Endothelial cell of umbilical vein (primary cell): ENCODE data around the gene WASF3. TPM values are rescaled to one million over a fixed set of nuclear protein-coding genes. Genes with fewer than 3 reads are reported as not detected.

Experiments
- BruUV-seq: library from RNA; stranded (reverse); fragments of 400-500 nt; replicated peaks from 2 replicates; lab custom pipeline; 2021; lab: Mats Ljungman, UMichigan
- CTCF ChIA-PET: fragments of 300-600, 350-600 bp; sonication (Branson Sonifier 250); formaldehyde crosslinking; loops from one replicate; lab custom pipeline; 2021; ENCODE audit warnings: antibody characterized with exemption, inconsistent platforms; lab: Charles Lee
- POLR2A ChIA-PET: fragments of 300-600, 350-600 bp; sonication (Branson Sonifier 250); formaldehyde crosslinking; loops from one replicate; lab custom pipeline; 2021; ENCODE audit warnings: antibody characterized with exemption, inconsistent platforms; lab: Charles Lee
- DNase-seq: peaks from one replicate; pipeline ENCODE4 v3.0.0-alpha.2; 2011; ENCODE audit warnings: low read depth, low spot score
- FAIRE-seq: peaks from 2 replicates; lab custom pipeline; 2011; peaks lifted over from hg19 to GRCh38; lab: Jason Lieb, UNC
- H2AFZ ChIP-seq: 2 replicates; pipeline ENCODE4 v1.6.0; 2012; ENCODE audit warnings: low read depth, low read length, control low read depth, inconsistent platforms
- H3K27ac ChIP-seq: 2 replicates; pipeline ENCODE4 v1.5.1; 2011; ENCODE audit warnings: low read depth, mild to moderate bottlenecking, control low read depth, low read length, moderate library complexity; ENCODE audit not compliant: insufficient read depth
- H3K27me3 ChIP-seq, 2 experiments: 2 replicates each; pipeline versions ENCODE4 v1.6.0 to v1.6.1; 2011; ENCODE audit warnings: low read length in 2 of 2, mixed read lengths in 1 of 2; ENCODE audit not compliant: control insufficient read depth in 2 of 2, insufficient read depth in 2 of 2
- H3K36me3 ChIP-seq, 2 experiments: 2 replicates in 1 of 2; 3 replicates in 1 of 2; pipeline ENCODE4 v1.5.1; 2011; ENCODE audit warnings: low read length in 2 of 2, mild to moderate bottlenecking in 1 of 2, moderate library complexity in 1 of 2; ENCODE audit not compliant: control insufficient read depth in 2 of 2, insufficient read depth in 2 of 2; ENCODE audit errors: extremely low read depth in 1 of 2
- H3K4me1 ChIP-seq: 3 replicates; pipeline ENCODE4 v1.5.1; 2011; ENCODE audit warnings: mild to moderate bottlenecking, low read length; ENCODE audit not compliant: control insufficient read depth, insufficient read depth; ENCODE audit errors: extremely low read depth
- H3K4me2 ChIP-seq: 2 replicates; pipeline ENCODE4 v1.6.1; 2011; ENCODE audit warnings: low read length, control low read depth, mixed read lengths; ENCODE audit not compliant: insufficient read depth
- H3K4me3 ChIP-seq, 3 experiments: fragments of 200-600 bp in 1 of 3; sonication (generic), shearing (Covaris generic) in 1 of 3; replicated peaks in 1 of 3; 2 replicates each; pipeline ENCODE4 v1.5.1; 2011 to 2016; ENCODE audit warnings: control low read depth in 3 of 3, low read length in 3 of 3, mild to moderate bottlenecking in 2 of 3, inconsistent platforms in 1 of 3, low read depth in 1 of 3, moderate library complexity in 1 of 3; ENCODE audit not compliant: insufficient read depth in 1 of 3
- H3K79me2 ChIP-seq: 2 replicates; pipeline ENCODE4 v1.6.0; 2012; ENCODE audit warnings: low read length, inconsistent platforms; ENCODE audit not compliant: control insufficient read depth, insufficient read depth
- H3K9ac ChIP-seq: replicated peaks from 2 replicates; pipeline ENCODE3; 2011; ENCODE audit warnings: low read length, control low read depth; ENCODE audit not compliant: insufficient read depth; ENCODE audit errors: extremely low read depth
- H3K9me1 ChIP-seq: replicated peaks from 3 replicates; pipeline ENCODE4 v1.6.0; 2011; ENCODE audit warnings: mild to moderate bottlenecking, low read length; ENCODE audit not compliant: control insufficient read depth, insufficient read depth; ENCODE audit errors: extremely low read depth
- H3K9me3 ChIP-seq: replicated peaks from 2 replicates; pipeline ENCODE4 v1.5.1; 2012; ENCODE audit warnings: low read length, inconsistent platforms; ENCODE audit not compliant: control insufficient read depth, insufficient read depth
- H4K20me1 ChIP-seq: replicated peaks from 2 replicates; pipeline ENCODE3; 2011; ENCODE audit warnings: mild to moderate bottlenecking, low read length; ENCODE audit not compliant: control insufficient read depth, insufficient read depth; ENCODE audit errors: extremely low read depth
- EZH2 ChIP-seq: IDR thresholded peaks from 2 replicates; pipeline ENCODE4 v1.6.1; 2012; ENCODE audit warnings: borderline replicate concordance, low read depth, mild to moderate bottlenecking, moderate library complexity, low read length, inconsistent platforms; ENCODE audit not compliant: severe bottlenecking
- FOS ChIP-seq: IDR thresholded peaks from 2 replicates; pipeline ENCODE4 v1.6.1; 2011; ENCODE audit warnings: mild to moderate bottlenecking, low read length, moderate library complexity, borderline replicate concordance; ENCODE audit not compliant: insufficient read depth
- GATA2 ChIP-seq: IDR thresholded peaks from 2 replicates; pipeline ENCODE4 v1.7.0; 2011; ENCODE audit warnings: low read depth, mild to moderate bottlenecking, moderate library complexity, mixed read lengths, low read length; ENCODE audit not compliant: insufficient read length, insufficient read depth
- JUN ChIP-seq: IDR thresholded peaks from 2 replicates; pipeline ENCODE4 v1.6.1; 2011; ENCODE audit warnings: borderline replicate concordance, low read depth; ENCODE audit not compliant: insufficient read length, insufficient read depth
- MYC ChIP-seq: IDR thresholded peaks from one replicate; pipeline ENCODE4 v1.6.1; 2011; ENCODE audit warnings: mild to moderate bottlenecking, low read depth, low read length
- POLR2A ChIP-seq: IDR thresholded peaks from 2 replicates; pipeline ENCODE4 v1.6.1; 2012; ENCODE audit warnings: low read depth, mild to moderate bottlenecking, control low read depth, low read length
- POLR2AphosphoS5 ChIP-seq: IDR thresholded peaks from 2 replicates; pipeline ENCODE4 v1.6.1; 2012; ENCODE audit warnings: low read depth, mild to moderate bottlenecking, control low read depth, low read length, moderate library complexity; ENCODE audit not compliant: insufficient read depth
- dilution Hi-C: fragments of 300-500 bp; cut with MboI; formaldehyde crosslinking; loops from one replicate; pipeline ENCODE4 v1.15.0; 2019; ENCODE audit warnings: low sequenced_read_pairs; ENCODE audit not compliant: extremely low pct_ligation_motif_present
- intact Hi-C: fragments of 100-400 bp; cut with micrococcal nuclease; formaldehyde crosslinking; loops from one replicate; pipeline ENCODE4 v1.10.0; 2022
- polyA plus RNA-seq, 4 experiments: library from polyadenylated mRNA; depleted of rRNA in 3 of 4; stranded (reverse) in 3 of 4; unstranded in 1 of 4; fragments of >200 nt; gene quantifications; 2 replicates each; pipeline versions ENCODE4 v1.2.1 to v1.2.3, GENCODE V29; 2011 to 2012; ENCODE audit warnings: missing spikeins in 1 of 4
- total RNA-seq: library from RNA; stranded (reverse); gene quantifications from 2 replicates; pipeline ENCODE4 v1.2.3, GENCODE V29; 2021
- TF ChIP-seq, protein P1 (sequence below), 2 donors: IDR thresholded peaks; 1 replicate in 1 of 2; 2 replicates in 1 of 2; pipeline ENCODE4 v1.5.1; 2011; ENCODE audit warnings: low read length in 2 of 2, mild to moderate bottlenecking in 2 of 2, moderate library complexity in 2 of 2, control low read depth in 1 of 2, inconsistent platforms in 1 of 2, low read depth in 1 of 2; ENCODE audit not compliant: insufficient read depth in 1 of 2; ENCODE audit errors: extremely low read depth in 1 of 2
- TF ChIP-seq, protein P2 (sequence below): IDR thresholded peaks from 2 replicates; pipeline ENCODE4 v1.6.1; 2011; ENCODE audit not compliant: insufficient read depth, insufficient read length

Gene WASF3
- total and polyA plus RNA-seq, 2 donors (not counting 3 experiments of a cell fraction or from before 2014, with no cell fraction given) = 18.5 to 32.4 TPM

DNA sequence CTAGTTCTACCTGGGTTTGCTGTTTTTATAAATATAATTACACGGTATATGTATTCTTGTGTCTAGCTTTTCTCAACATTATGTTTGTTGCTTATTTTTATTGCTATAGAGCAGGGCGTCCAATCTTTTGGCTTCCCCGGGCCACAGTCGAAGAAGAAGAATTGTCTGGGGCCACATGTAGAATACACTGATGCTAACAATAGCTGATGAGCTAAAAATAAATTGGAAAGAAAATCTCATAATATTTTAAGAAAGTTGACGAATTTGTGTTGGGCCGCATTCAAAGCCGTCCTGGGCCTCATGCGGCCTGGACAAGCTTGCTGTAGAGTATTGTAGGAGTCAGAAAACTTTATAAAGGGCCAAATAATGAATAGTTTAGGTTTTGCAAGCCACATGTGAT, 169.2 kb downstream of the WASF3 start:
- Histone ChIP-seq H3K27me3 (peaks cover 0 to 1% of the 10 kb centered on the region in 2 experiments), H3K79me2 (no peaks in the 10 kb centered on the region), H2AFZ (no peak overlapping the region), H3K36me3 (no peaks in the 10 kb centered on the region), H3K27ac (no peak overlapping the region), H3K4me1 (no peaks in the 10 kb centered on the region), H3K4me3 (no peak overlapping the region), H3K9ac (no peak overlapping the region), H3K4me2 (no peak overlapping the region), H3K9me1 (no peaks in the 10 kb centered on the region), H3K9me3 (no peaks in the 10 kb centered on the region), H4K20me1 (no peaks in the 10 kb centered on the region)
- POLR2A ChIA-PET = no interaction called here
- no peak for DNase-seq
- dilution Hi-C loops = no loop called here
- CTCF ChIA-PET = no interaction called here
- intact Hi-C loops = no loop called here
- BruUV-seq = no TSS peak
- no peak for FAIRE-seq
- TF ChIP-seq FOS = no peak
- TF ChIP-seq, protein P1, sequence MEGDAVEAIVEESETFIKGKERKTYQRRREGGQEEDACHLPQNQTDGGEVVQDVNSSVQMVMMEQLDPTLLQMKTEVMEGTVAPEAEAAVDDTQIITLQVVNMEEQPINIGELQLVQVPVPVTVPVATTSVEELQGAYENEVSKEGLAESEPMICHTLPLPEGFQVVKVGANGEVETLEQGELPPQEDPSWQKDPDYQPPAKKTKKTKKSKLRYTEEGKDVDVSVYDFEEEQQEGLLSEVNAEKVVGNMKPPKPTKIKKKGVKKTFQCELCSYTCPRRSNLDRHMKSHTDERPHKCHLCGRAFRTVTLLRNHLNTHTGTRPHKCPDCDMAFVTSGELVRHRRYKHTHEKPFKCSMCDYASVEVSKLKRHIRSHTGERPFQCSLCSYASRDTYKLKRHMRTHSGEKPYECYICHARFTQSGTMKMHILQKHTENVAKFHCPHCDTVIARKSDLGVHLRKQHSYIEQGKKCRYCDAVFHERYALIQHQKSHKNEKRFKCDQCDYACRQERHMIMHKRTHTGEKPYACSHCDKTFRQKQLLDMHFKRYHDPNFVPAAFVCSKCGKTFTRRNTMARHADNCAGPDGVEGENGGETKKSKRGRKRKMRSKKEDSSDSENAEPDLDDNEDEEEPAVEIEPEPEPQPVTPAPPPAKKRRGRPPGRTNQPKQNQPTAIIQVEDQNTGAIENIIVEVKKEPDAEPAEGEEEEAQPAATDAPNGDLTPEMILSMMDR (IDR thresholded peaks at IDR 0.05; ENCODE audit: extremely low read depth in 1 of 2, insufficient read depth in 1 of 2, low read depth in 1 of 2, low read length in 2 of 2) = no peak
- TF ChIP-seq, protein P2, sequence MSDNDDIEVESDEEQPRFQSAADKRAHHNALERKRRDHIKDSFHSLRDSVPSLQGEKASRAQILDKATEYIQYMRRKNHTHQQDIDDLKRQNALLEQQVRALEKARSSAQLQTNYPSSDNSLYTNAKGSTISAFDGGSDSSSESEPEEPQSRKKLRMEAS = no peak
- TF ChIP-seq POLR2AphosphoS5 = no peak
- TF ChIP-seq GATA2 = no peak
- TF ChIP-seq MYC = no peak
- TF ChIP-seq EZH2 = no peak
- no peak for TF ChIP-seq JUN
- no peak for TF ChIP-seq POLR2A
